Smooth muscle cell of bladder (primary cell): ENCODE data around the gene HIP1. TPM values are rescaled to one million over a fixed set of nuclear protein-coding genes. Genes with fewer than 3 reads are reported as not detected.

Source experiments
- total RNA-seq: library from RNA; depleted of rRNA; stranded (reverse); fragments of >200 nt; gene quantifications from 2 replicates; pipeline ENCODE4 v1.2.3, GENCODE V29; 2014

HIP1 gene
- 5.3 and 8.0 TPM in 2 replicates for total RNA-seq

GRCh38 chr7:75738604-75738974, at the start of gene HIP1:
HIP1 (minus strand) TSS chr7:75738941; CDS start chr7:75738920, 21 bp downstream.

GRCh38 chr7:75772081-75773077, 33.6 kb upstream of the HIP1 start, which contains the start of gene CCL26:
CCL26 (minus strand) TSS chr7:75772211; CDS start chr7:75772176, 35 bp downstream.

GRCh38 chr7:75492020-75492419, 246.7 kb downstream of the HIP1 start, which contains the start of gene SPDYE5:
SPDYE5 (plus strand) TSS chr7:75492320; CDS start chr7:75494048, 1,728 bp downstream.

GRCh38 chr7:75485979-75486643, 252.6 kb downstream of the HIP1 start, which contains the start of gene POM121C:
POM121C (minus strand) TSS chr7:75486299; CDS start chr7:75441496, 44,803 bp downstream.

Other genes with a start within 250 kb of the HIP1 start
- not detected in 2 replicates for gene SPDYE5, start 246.6 kb downstream of the HIP1 start, total RNA-seq
- gene CCL26, start 33.3 kb upstream of the HIP1 start, total RNA-seq, result 4.8 and 6.2 TPM in 2 replicates
- 0.28 TPM in 1 of 2 replicates, not detected in the other for gene CCL24, start 74.9 kb upstream of the HIP1 start, total RNA-seq
- gene RHBDD2, start 140.1 kb upstream of the HIP1 start, total RNA-seq, result 19.5 and 30.2 TPM in 2 replicates
- gene POR, start 176.2 kb upstream of the HIP1 start, total RNA-seq, result 88.9 and 117 TPM in 2 replicates